SKM-1 (cell line): ENCODE data around the gene BMX.

Experiments
- DNase-seq: peaks from one replicate; lab custom pipeline; 2025; ENCODE audit not compliant: unreplicated experiment; lab: John Stamatoyannopoulos, UW

The BMX gene

DNA sequence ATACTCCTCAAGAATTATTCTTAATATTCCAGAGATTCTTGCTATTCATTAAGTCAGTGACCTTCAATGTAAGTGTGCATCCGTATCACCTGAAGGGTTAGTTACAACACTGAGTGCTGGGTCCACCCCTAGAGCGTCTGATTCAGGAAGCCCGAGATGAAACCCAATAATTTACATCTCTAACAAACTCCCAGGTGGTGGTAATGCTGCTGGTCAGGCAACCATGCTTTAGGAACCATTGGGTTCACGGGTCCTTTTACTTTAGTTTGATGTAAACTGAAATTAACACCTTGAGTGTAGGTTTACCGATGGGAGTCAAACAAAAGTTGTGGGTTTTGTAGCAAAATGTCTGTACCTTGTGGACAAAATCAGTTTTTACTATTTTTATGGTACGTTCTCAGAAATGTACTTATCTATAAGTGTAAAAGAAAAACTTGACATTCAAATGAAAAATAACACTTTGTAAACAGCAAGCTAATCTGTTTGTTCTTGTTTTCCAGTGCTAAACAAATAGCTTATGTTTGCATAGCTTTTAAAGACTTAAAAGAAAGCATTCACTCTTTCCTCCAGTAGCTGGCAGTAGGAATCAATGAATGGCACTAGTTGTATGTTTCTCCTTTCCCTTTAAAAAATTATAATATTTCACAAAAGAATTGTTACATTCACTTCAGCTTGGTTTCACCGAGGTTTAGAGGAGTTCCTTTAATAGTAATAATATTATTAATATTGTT lies 67.4 kb downstream of the BMX start:
- DNase-seq = no peak

DNA sequence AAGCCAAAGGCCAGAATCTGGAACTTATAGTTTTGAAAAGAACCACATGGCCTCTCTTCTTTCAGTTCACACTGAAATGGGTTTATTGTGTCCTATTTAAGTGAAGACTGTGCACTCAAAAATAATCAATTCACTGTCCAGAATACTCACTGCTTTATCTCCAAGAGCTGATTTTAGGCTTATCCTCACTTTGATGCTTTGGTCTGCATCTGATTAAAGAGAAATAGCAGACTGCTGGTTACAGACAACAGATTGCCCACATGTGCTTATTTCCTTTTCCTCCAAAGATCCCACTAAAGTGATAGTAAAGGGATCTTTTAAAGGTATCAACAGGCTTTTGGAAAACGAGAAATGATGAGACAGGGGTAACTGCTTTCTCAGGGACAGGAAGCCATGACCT lies 69.5 kb downstream of the BMX start:
- DNase-seq = no peak

- no peak for DNase-seq
These were observed 73.4 kb downstream of the BMX start for GRCh38 chrX:15574017-15574416.

DNA sequence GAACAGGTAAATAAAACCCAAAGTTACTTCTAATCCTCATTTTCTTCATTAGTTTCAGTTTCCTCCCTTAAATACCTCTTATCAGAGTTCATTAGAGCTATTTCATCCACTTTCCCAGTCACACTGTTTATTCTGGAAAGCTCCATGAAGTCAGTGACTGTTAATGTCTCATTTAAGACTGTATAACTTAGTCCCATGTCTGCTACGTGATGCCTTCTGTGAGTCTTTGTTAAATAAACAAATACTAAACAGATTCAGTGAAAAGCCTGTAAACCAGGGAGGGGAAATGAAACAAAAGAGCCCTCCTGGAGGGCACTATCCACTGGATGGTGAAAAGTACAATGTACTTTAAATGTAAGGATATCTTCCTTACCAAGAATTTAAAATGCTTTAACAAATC lies 75.4 kb downstream of the BMX start:
- DNase-seq = no peak

GRCh38 chrX:15579778-15580747 lies 79.5 kb downstream of the BMX start:
- no peak for DNase-seq

- DNase-seq = no peak
These were observed 93.8 kb downstream of the BMX start for GRCh38 chrX:15594371-15594770.

DNA sequence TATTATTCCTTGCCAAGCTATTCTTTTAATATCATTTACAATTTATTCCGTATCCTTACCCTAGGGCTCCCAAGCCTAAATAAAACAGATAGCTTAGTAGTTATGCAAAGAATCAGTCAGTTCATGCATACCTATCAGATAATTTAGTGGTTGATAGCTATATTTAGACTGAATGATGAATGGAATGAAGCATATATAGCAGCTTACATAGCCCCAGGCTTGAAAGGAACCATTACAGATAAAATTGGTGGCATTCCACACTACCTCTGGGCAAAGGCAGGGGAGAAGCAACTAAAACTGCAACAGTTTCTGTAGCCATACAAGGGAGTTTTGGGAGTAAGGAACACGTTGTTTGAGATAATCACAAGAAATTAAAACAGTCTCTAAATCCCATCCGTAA lies 97.4 kb downstream of the BMX start:
- DNase-seq = no peak

DNA sequence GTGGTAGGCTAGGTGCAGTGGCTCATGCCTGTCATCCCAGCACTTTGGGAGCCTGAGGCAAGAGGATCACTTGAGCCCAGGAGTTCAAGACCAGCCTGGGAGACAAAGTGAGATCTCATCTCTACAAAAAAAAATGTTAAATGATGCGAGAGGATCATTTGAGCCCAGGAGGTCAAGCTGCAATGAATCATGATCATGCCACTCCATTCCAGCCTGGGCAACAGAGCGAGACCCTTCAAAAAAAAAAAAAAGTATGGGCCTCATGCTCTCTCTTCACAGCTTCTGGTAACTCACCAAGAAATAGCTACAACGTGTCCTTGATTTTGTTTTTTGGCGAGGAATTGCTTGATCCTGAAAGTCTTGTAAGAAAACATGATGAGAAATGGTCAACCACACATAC lies 98.9 kb downstream of the BMX start:
- no peak for DNase-seq

GRCh38 chrX:15600049-15600448 lies 99.4 kb downstream of the BMX start:
- DNase-seq = no peak

GRCh38 chrX:15600745-15601144 lies 100.1 kb downstream of the BMX start, which contains the start of gene ACE2:
Gene ACE2 (minus strand): TSS chrX:15600960. CDS start chrX:15600911, 49 bp downstream.
- no peak for DNase-seq

GRCh38 chrX:15601932-15602331 lies 101.3 kb downstream of the BMX start:
- no peak for DNase-seq

- no peak for DNase-seq
These were observed 102.2 kb downstream of the BMX start for GRCh38 chrX:15602761-15603160.

DNA sequence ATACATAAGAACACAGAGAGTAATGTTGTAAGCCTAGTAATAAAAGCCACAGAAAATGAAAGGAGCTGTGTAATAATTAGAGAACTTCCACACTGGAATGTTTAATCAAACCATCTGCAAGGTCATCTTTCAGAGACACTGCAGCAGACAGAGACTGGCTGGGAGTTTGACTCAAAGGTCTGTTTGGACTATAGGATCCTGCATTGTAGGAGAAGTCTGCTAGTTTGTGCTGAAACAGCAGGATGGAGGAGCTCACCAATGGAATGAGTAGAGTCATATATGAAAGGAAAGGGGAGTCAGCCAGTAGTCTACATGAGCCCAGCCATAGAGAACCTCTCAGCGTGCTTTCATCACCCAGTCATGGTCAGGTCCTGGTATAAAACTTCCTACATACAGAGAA lies 104.6 kb downstream of the BMX start:
- no peak for DNase-seq
